GM18519 (cell line): Measurements from ENCODE around the gene ZNF254.

ENCODE experiments used
- ATAC-seq: cut with Tn5 transposase; IDR thresholded peaks from one replicate; pipeline ENCODE4 v1.9.1; 2021; ENCODE audit warnings: mild to moderate bottlenecking, moderate library complexity; ENCODE audit not compliant: unreplicated experiment, low FRiP score

The ZNF254 gene

DNA sequence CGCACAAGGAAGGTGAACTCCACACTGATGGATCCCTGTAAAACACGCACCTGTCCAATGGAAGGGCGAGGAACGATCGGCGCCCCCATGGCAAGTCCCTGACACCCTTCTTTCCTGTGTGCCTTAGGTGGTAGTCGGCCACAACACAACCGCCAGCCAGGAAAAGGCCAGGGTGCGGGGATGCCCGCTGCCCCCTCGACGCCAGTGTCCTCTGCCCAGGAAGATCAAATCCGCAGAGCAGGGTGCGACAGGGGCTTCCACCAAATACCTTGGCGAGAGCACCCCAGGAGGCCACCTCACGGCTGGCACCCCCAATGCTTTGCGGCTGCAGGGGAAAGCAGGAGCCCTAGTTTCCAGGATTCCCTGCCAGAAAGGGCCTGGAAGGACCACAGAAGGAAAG, 91.2 kb downstream of the ZNF254 start:
- ATAC-seq: no peak
